ENCODE data around the gene PFKL.

DNA sequence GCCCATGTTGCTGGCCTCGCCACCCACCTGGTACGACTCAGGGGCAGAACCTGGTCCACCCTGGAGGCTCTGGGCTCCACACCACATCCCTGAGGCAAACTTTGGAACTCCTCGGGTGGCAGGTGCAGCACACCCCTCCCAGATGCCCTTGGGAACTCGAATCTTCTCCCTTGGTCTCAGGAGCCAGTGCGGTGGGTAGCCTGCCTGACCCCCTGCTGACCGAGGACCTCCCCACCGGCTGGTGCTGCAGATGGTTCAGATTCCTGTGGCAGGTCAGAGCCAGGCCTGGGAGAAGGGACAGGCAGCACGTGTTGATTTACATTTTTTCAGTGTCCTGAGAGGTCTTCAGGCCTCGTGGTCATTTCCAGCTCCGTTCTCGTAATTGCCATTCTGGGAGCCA lies 45.6 kb downstream of the PFKL start:
- TF ChIP-seq ZNF331 (CRISPR knock-in tag; IDR thresholded peaks at IDR 0.05; ENCODE audit: low read depth) = no peak
- TF ChIP-seq, protein P1, sequence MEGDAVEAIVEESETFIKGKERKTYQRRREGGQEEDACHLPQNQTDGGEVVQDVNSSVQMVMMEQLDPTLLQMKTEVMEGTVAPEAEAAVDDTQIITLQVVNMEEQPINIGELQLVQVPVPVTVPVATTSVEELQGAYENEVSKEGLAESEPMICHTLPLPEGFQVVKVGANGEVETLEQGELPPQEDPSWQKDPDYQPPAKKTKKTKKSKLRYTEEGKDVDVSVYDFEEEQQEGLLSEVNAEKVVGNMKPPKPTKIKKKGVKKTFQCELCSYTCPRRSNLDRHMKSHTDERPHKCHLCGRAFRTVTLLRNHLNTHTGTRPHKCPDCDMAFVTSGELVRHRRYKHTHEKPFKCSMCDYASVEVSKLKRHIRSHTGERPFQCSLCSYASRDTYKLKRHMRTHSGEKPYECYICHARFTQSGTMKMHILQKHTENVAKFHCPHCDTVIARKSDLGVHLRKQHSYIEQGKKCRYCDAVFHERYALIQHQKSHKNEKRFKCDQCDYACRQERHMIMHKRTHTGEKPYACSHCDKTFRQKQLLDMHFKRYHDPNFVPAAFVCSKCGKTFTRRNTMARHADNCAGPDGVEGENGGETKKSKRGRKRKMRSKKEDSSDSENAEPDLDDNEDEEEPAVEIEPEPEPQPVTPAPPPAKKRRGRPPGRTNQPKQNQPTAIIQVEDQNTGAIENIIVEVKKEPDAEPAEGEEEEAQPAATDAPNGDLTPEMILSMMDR (conservative IDR thresholded peaks at IDR 0.05; ENCODE audit: low read depth in 2 of 2) = no peak
